Measurements from ENCODE around the gene ZFPL1. TPM values are rescaled to one million over a fixed set of nuclear protein-coding genes. Genes with fewer than 3 reads are reported as not detected.

The ZFPL1 gene
- total RNA-seq, 2 experiments from 2014 or later = 25.2 to 27.4 TPM

DNA sequence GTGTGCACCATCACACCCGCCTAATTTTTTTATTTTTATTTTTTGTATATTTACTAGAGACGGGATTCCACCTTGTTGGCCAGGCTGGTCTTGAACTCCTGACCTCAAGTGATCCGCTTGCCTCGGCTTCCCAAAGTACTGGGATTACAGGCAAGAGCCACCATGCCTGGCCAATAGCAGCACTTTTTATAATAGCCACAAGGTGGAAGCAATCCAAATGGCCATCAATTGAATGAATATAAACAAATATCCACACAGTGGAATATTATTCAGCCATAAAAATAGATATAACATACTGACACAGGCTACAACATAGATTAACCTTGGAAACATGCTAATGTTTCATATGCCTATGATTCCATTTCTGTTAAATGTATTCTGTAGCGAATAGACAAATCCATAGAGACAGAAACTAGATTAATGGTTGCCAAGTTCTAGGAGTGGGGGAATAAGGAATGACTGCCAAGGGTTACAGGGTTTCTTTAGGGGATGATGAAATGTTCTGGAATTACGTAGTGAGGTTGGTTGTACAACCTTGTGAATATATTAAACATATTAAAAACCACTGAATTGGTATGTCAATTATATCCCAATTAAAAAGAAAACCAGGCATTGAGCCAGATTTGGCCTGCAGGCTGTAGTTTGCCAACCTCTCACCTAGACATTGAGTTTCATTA, 16.8 kb downstream of the ZFPL1 start:
- H3K27ac Mint-ChIP-seq = no peak overlapping the region
- H3K4me1 Mint-ChIP-seq = peaks cover 11% of the 10 kb centered on the region
- DNase-seq = no peak
- no peak overlapping the region for H3K4me3 Mint-ChIP-seq
- H3K27me3 Mint-ChIP-seq = no peaks in the 10 kb centered on the region
- no peaks in the 10 kb centered on the region for H3K9me3 Mint-ChIP-seq
- H3K36me3 Mint-ChIP-seq = peaks cover 3% of the 10 kb centered on the region

DNA sequence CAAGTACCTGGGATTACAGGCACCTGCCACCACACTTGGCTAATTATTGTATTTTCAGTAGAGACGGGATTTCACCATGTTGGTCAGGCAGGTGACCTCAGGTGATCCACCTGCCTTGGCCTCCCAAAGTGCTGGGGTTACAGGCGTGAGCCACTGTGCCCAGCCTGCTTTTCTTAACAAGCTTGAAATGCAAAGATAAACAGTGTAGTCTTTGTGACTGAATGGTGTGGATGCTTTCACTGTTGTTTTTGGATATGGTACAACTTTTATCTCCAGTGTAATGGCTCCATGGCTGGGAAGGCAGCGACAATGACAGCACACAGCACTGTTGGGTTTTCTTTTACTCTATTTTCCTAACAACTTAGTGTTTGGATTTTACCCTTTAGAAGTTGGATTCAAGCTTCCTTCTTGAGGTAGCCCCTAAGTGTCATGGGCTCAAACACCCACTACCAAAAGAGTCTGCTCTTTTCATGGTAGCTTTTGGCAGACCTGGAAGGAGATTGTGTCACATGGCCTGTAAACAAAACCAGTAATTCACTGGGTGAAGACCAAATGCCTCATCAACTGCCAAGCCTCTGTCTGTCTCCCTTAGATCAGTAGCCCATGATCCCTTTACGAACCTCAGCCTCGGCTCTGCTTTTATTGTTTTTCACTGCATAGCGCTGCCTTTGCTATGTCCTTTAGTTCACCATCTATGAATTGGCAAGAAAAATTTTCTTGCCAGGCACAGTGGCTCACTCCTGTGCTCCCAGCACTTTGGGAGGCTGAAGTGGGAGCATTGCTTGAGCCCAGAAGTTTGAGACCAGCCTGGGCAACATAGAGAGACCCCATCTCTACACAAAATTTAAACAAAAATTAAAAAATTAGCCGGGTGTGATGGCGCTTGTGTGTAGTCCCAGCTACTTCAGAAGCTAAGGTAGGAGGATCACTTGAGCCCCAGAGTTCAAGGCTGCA, 18.4 kb downstream of the ZFPL1 start:
- no peaks in the 10 kb centered on the region for H3K9me3 Mint-ChIP-seq
- peaks cover 13% of the 10 kb centered on the region for H3K4me1 Mint-ChIP-seq
- no peak for DNase-seq
- peaks cover 3% of the 10 kb centered on the region for H3K36me3 Mint-ChIP-seq
- peak overlapping the region; percentile 19 for H3K27ac Mint-ChIP-seq
- H3K4me3 Mint-ChIP-seq = no peak overlapping the region
- no peaks in the 10 kb centered on the region for H3K27me3 Mint-ChIP-seq

GRCh38 chr11:65103476-65103875, 19.5 kb downstream of the ZFPL1 start:
- no peaks in the 10 kb centered on the region for H3K27me3 Mint-ChIP-seq
- peaks cover 1% of the 10 kb centered on the region for H3K36me3 Mint-ChIP-seq
- no peaks in the 10 kb centered on the region for H3K9me3 Mint-ChIP-seq
- DNase-seq = no peak
- H3K4me1 Mint-ChIP-seq = peaks cover 9% of the 10 kb centered on the region
- no peak overlapping the region for H3K4me3 Mint-ChIP-seq
- no peak overlapping the region for H3K27ac Mint-ChIP-seq

DNA sequence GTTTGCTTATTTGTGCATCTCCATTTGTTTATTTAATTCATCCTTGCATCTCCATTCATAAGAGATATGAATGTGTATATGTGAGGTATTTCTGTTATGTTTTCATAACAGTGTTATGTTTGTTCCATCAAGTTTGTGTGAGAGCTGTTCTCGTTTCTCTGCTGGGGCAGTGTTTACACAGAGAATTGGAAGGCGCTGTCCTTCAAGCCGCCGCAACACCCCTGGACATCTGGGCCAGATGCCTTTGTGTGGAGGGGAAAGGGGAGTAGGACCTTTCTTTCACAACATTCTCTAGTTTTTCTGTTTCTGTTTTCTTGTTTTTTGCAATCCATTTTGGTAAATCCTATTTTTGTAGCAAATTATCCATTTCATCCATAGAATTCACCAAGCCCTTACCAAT, 20.6 kb downstream of the ZFPL1 start:
- H3K36me3 Mint-ChIP-seq = peaks cover 1% of the 10 kb centered on the region

DNA sequence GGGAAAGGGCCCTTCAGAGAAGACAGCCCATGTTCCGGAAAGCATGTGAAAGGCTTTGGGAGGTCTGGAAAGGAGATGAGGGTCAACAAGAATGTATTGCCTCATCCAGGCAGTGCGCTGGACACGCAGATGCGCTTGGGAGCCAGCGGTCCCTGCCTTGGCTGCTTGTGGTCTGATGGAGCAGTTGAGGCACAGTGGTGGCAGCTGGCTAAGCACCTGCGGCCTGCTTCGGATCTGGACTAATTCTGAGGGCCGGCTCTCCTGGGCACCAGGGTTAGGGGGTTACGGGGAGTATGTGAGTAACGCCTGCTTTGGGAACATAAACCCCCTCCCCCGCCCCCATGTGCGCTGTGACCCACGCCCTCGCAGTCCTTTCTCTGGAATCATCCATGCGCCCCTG, 23.1 kb downstream of the ZFPL1 start:
- no peak overlapping the region for H3K4me3 Mint-ChIP-seq
- peaks cover 1% of the 10 kb centered on the region for H3K36me3 Mint-ChIP-seq
- DNase-seq = no peak
- H3K27me3 Mint-ChIP-seq = no peaks in the 10 kb centered on the region
- H3K4me1 Mint-ChIP-seq = peaks cover 25% of the 10 kb centered on the region
- H3K27ac Mint-ChIP-seq = no peak overlapping the region
- no peaks in the 10 kb centered on the region for H3K9me3 Mint-ChIP-seq

More for the DNA sequence above, 20.6 kb downstream of the ZFPL1 start:
- Mint-ChIP-seq H3K4me3 (no peak overlapping the region), H3K4me1 (peaks cover 8% of the 10 kb centered on the region), H3K27ac (peak overlapping the region; percentile 36), H3K9me3 (no peaks in the 10 kb centered on the region), H3K27me3 (no peaks in the 10 kb centered on the region)
- no peak for DNase-seq

DNA sequence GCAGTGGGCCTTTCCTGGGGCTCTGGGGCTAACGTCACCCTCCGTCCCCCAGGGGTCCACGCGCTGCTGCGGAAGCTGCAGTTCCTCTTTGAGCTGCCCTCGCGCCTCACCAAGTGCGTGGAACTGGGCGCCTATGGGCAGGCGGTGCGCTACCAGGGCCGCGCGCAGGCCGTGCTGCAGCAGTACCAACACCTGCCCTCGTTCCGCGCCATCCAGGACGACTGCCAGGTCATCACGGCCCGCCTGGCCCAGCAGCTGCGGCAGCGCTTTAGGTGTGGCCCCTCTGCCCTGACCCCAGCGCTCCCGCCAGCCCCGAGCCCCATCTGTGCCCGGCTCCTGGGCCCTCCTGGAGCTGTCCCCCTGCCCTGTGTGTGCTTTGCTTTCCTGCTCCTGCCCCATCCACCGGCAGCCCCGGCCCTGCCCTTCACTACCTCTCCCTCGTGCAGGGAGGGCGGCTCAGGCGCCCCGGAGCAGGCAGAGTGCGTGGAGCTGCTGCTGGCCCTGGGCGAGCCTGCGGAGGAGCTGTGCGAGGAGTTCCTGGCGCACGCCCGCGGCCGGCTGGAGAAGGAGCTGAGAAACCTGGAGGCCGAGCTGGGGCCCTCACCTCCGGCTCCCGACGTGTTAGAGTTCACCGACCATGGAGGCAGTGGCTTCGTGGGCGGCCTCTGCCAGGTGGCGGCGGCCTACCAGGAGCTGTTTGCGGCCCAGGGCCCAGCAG, 23.9 kb downstream of the ZFPL1 start:
- no peaks in the 10 kb centered on the region for H3K36me3 Mint-ChIP-seq
- H3K27ac Mint-ChIP-seq = no peak overlapping the region
- no peak overlapping the region for H3K4me3 Mint-ChIP-seq
- H3K4me1 Mint-ChIP-seq = peaks cover 27% of the 10 kb centered on the region
- no peaks in the 10 kb centered on the region for H3K9me3 Mint-ChIP-seq
- no peak for DNase-seq
- H3K27me3 Mint-ChIP-seq = no peaks in the 10 kb centered on the region

DNA sequence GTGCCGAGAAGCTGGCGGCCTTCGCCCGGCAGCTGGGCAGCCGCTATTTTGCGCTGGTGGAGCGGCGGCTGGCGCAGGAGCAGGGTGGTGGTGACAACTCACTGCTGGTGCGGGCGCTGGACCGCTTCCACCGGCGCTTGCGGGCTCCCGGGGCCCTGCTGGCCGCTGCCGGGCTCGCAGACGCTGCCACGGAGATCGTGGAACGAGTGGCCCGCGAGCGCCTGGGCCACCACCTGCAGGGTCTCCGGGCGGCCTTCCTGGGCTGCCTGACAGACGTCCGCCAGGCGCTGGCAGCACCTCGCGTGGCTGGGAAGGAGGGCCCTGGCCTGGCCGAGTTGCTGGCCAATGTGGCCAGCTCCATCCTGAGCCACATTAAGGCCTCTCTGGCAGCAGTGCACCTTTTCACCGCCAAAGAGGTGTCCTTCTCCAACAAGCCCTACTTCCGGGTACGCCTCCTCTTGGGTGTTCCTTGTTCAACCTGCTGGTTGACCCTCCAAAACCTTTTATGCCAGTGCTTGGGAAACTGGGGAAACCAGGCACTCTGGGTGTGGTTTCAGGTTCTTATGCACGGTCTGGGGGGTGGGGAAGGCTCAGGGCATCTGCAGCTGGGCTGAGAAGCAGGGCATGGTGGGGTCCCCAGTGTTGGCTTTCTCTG, 24.6 kb downstream of the ZFPL1 start:
- H3K27me3 Mint-ChIP-seq = no peaks in the 10 kb centered on the region

GRCh38 chr11:65109231-65110198, 25.5 kb downstream of the ZFPL1 start:
- Mint-ChIP-seq H3K9me3 (no peaks in the 10 kb centered on the region), H3K4me1 (peaks cover 32% of the 10 kb centered on the region), H3K27me3 (no peaks in the 10 kb centered on the region), H3K4me3 (no peak overlapping the region), H3K27ac (no peak overlapping the region), H3K36me3 (no peaks in the 10 kb centered on the region)
- DNase-seq = no peak

More for the DNA sequence above, 24.6 kb downstream of the ZFPL1 start:
- Mint-ChIP-seq H3K9me3 (no peaks in the 10 kb centered on the region), H3K36me3 (no peaks in the 10 kb centered on the region), H3K4me1 (peaks cover 32% of the 10 kb centered on the region), H3K27ac (no peak overlapping the region), H3K4me3 (no peak overlapping the region)
- DNase-seq = no peak

GRCh38 chr11:65110354-65110861, 26.4 kb downstream of the ZFPL1 start:
- Mint-ChIP-seq H3K27me3 (no peaks in the 10 kb centered on the region), H3K27ac (no peak overlapping the region), H3K4me1 (peaks cover 35% of the 10 kb centered on the region), H3K9me3 (no peaks in the 10 kb centered on the region), H3K36me3 (peaks cover 3% of the 10 kb centered on the region), H3K4me3 (no peak overlapping the region)
- peak; percentile 93 for DNase-seq

DNA sequence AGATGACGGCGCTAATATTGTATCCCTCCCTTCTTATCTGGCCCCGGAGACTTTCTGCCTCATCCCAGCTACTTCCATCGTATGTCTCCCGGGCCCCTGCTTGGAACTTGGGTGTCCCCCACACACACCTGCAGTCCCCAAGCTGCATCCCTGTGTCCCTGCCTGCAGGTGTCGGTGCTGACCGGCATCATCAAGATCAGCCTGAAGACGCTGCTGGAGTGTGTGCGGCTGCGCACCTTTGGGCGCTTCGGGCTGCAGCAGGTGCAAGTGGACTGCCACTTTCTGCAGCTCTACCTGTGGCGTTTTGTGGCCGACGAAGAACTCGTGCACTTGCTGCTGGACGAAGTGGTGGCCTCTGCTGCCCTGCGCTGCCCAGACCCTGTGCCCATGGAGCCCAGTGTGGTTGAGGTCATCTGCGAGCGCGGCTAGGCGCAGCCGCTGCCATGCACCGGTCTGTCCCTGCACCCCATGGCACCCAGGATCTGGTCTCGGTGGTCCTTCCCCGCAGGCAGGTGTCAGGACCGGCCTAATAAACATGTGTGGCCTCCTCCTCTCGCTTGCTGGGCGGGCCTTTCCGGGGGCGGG, 27.2 kb downstream of the ZFPL1 start:
- Mint-ChIP-seq H3K36me3 (peaks cover 11% of the 10 kb centered on the region), H3K27ac (no peak overlapping the region), H3K27me3 (no peaks in the 10 kb centered on the region), H3K4me3 (peak overlapping the region; percentile 88), H3K4me1 (peaks cover 41% of the 10 kb centered on the region), H3K9me3 (no peaks in the 10 kb centered on the region)
- DNase-seq = no peak

GRCh38 chr11:65111744-65112545, 27.9 kb downstream of the ZFPL1 start, which contains the start of gene TM7SF2:
Gene TM7SF2, plus strand, starts transcription at chr11:65111872. Its CDS starts 144 bp downstream, at chr11:65112016.
- peak; percentile 95 for DNase-seq
- peak within 1 kb of the TSS; percentile 83 for H3K27ac Mint-ChIP-seq
- peaks cover 17% of the 10 kb centered on the region for H3K36me3 Mint-ChIP-seq
- H3K4me1 Mint-ChIP-seq = peaks cover 44% of the 10 kb centered on the region
- H3K9me3 Mint-ChIP-seq = no peaks in the 10 kb centered on the region
- peaks cover 3% of the 10 kb centered on the region for H3K27me3 Mint-ChIP-seq
- H3K4me3 Mint-ChIP-seq = peak within 1 kb of the TSS; percentile 88

DNA sequence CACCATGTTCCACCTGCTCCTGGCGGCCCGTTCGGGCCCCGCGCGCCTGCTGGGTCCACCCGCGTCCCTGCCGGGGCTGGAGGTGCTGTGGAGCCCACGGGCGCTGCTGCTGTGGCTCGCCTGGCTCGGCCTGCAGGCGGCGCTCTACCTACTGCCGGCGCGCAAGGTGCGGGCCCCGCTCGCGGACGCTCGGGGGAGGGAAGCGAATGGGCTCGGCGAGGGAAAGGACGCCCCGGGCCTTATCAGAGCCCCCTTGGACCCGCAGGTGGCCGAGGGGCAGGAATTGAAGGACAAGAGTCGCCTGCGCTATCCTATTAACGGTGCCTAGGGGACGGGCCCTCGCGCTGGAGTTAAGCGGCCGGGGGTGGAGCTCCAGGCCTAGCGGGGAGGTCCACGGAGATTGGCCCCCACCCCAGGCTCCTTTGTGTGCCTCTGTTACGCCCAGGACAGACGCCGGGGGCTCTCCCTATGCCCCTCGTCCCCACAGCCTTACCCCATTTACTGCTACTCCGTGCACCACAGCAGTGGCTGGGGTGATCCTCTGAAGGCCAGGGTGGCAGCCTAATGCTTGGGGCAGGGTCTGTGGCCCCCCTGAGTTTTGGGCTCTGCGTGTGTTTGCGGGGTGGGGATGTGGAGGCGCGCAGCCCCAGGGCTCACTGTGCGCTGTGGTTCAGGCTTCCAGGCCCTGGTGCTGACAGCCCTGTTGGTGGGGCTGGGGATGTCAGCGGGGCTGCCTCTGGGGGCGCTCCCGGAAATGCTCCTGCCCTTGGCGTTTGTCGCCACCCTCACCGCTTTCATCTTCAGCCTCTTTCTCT, 28.7 kb downstream of the ZFPL1 start:
- peaks cover 19% of the 10 kb centered on the region for H3K36me3 Mint-ChIP-seq
- DNase-seq = peak; percentile 78
- no peaks in the 10 kb centered on the region for H3K9me3 Mint-ChIP-seq
- H3K27me3 Mint-ChIP-seq = peaks cover 3% of the 10 kb centered on the region
- peaks cover 44% of the 10 kb centered on the region for H3K4me1 Mint-ChIP-seq
- peak overlapping the region; percentile 82 for H3K27ac Mint-ChIP-seq
- H3K4me3 Mint-ChIP-seq = peak overlapping the region; percentile 88
